CD4-positive, alpha-beta memory T cell (primary cell): Measurements from ENCODE around the gene DYNLT5. TPM values are rescaled to one million over a fixed set of nuclear protein-coding genes. Genes with fewer than 3 reads are reported as not detected.

Experiments used
- CTCF ChIA-PET: fragments of 350-600 bp; sonication (Branson Sonifier 250); formaldehyde crosslinking; loops from one replicate; lab custom pipeline; 2021; ENCODE audit warnings: inconsistent platforms; ENCODE audit not compliant: partially characterized antibody; lab: Charles Lee
- POLR2A ChIA-PET: fragments of 350-600 bp; sonication (Branson Sonifier 250); formaldehyde crosslinking; loops from one replicate; lab custom pipeline; 2021; ENCODE audit not compliant: partially characterized antibody; lab: Charles Lee
- DNase-seq, 5 donors: peaks; one replicate each; pipeline versions ENCODE4 v3.0.0 to v3.0.0-alpha.2; 2020 to 2022; ENCODE audit warnings: mixed read lengths in 1 of 5
- H3K27ac ChIP-seq: one replicate; pipeline ENCODE4 v1.7.0; 2013; ENCODE audit warnings: low read depth, low read length
- H3K27me3 ChIP-seq: 2 replicates; pipeline ENCODE4 v1.7.0; 2013; ENCODE audit warnings: mild to moderate bottlenecking, low read length, moderate library complexity; ENCODE audit not compliant: insufficient read depth
- H3K36me3 ChIP-seq: 2 replicates; pipeline ENCODE4 v1.7.0; 2013; ENCODE audit warnings: mild to moderate bottlenecking, low read length, moderate library complexity; ENCODE audit not compliant: insufficient read depth
- H3K4me1 ChIP-seq: 2 replicates; pipeline ENCODE4 v1.7.0; 2013; ENCODE audit warnings: mild to moderate bottlenecking, low read length, moderate library complexity; ENCODE audit not compliant: insufficient read depth
- H3K4me3 ChIP-seq, 2 donors: one replicate each; pipeline ENCODE4 v1.7.0; 2013; ENCODE audit warnings: low read length in 2 of 2, mild to moderate bottlenecking in 1 of 2
- H3K9me3 ChIP-seq, 2 donors: one replicate each; pipeline ENCODE4 v1.7.0; 2013; ENCODE audit warnings: low read length in 2 of 2, control low read depth in 1 of 2; ENCODE audit not compliant: control insufficient read depth in 1 of 2
- H3K27ac Mint-ChIP-seq, 7 donors: one replicate each; pipeline ENCODE4 v1.8.0; 2020 to 2021; ENCODE audit warnings: mixed read lengths in 7 of 7, mild to moderate bottlenecking in 6 of 7, inconsistent platforms in 3 of 7, moderate library complexity in 3 of 7
- H3K27me3 Mint-ChIP-seq, 2 donors: one replicate each; pipeline ENCODE4 v1.8.0; 2020 to 2021; ENCODE audit warnings: mixed read lengths in 2 of 2
- H3K36me3 Mint-ChIP-seq, 2 donors: one replicate each; pipeline ENCODE4 v1.8.0; 2020 to 2021; ENCODE audit warnings: mixed read lengths in 2 of 2, inconsistent platforms in 1 of 2, mild to moderate bottlenecking in 1 of 2
- H3K4me1 Mint-ChIP-seq, 4 donors: one replicate each; pipeline ENCODE4 v1.8.0; 2020 to 2021; ENCODE audit warnings: mixed read lengths in 4 of 4, mild to moderate bottlenecking in 1 of 4
- H3K4me3 Mint-ChIP-seq, 8 donors: one replicate each; pipeline ENCODE4 v1.8.0; 2020 to 2021; ENCODE audit warnings: mixed read lengths in 8 of 8, mild to moderate bottlenecking in 7 of 8, moderate library complexity in 6 of 8, inconsistent platforms in 3 of 8
- H3K9me3 Mint-ChIP-seq, 8 donors: one replicate each; pipeline ENCODE4 v1.8.0; 2020 to 2021; ENCODE audit warnings: mixed read lengths in 8 of 8, mild to moderate bottlenecking in 5 of 8, inconsistent platforms in 3 of 8, moderate library complexity in 1 of 8
- intact Hi-C: fragments of 100-400 bp; cut with micrococcal nuclease; formaldehyde crosslinking; loops from one replicate; pipeline ENCODE4 v1.15.1; 2023
- polyA plus RNA-seq, 2 donors: library from polyadenylated mRNA; unstranded; fragments of 300-500 nt; fragmentation: Illumina TruSeq; gene quantifications; one replicate each; pipeline ENCODE4 v1.2.3, GENCODE V29; 2021
- total RNA-seq, 2 experiments: library from RNA; stranded (reverse); gene quantifications; one replicate each; pipeline ENCODE4 v1.2.3, GENCODE V29; 2021

DYNLT5 gene
- total and polyA plus RNA-seq, 4 experiments from 2014 or later: not detected

- H3K4me1 Mint-ChIP-seq: no peaks in the 10 kb centered on the region
- CTCF ChIA-PET: no interaction called here
- no peak for DNase-seq
Measured at GRCh38 chr1:66809736-66810326, 57.6 kb downstream of the DYNLT5 start.

GRCh38 chr1:66824771-66825170 is 72.5 kb downstream of the DYNLT5 start:
- H3K9me3 Mint-ChIP-seq: peaks cover 0 to 3% (median 0%) of the 10 kb centered on the region in 8 donors
- intact Hi-C loops: no loop called here

More at GRCh38 chr1:66809736-66810326, 57.6 kb downstream of the DYNLT5 start:
- H3K36me3 Mint-ChIP-seq: no peaks in the 10 kb centered on the region
- peaks cover 0 to 6% (median 0%) of the 10 kb centered on the region in 8 donors for H3K9me3 Mint-ChIP-seq
- no peaks in the 10 kb centered on the region for H3K4me1 ChIP-seq
- H3K27ac ChIP-seq: no peak overlapping the region
- H3K27ac Mint-ChIP-seq: no peak overlapping the region
- H3K4me3 ChIP-seq: no peak overlapping the region
- intact Hi-C loops: no loop called here
- POLR2A ChIA-PET: no interaction called here
- no peaks in the 10 kb centered on the region for H3K27me3 ChIP-seq
- no peaks in the 10 kb centered on the region for H3K36me3 ChIP-seq
- H3K27me3 Mint-ChIP-seq: peaks cover 0 to 1% of the 10 kb centered on the region in 2 donors
- no peak overlapping the region for H3K4me3 Mint-ChIP-seq
- H3K9me3 ChIP-seq: no peaks in the 10 kb centered on the region

More at GRCh38 chr1:66824771-66825170, 72.5 kb downstream of the DYNLT5 start:
- no peaks in the 10 kb centered on the region for H3K4me1 ChIP-seq
- Mint-ChIP-seq H3K4me3 (no peak overlapping the region), H3K27me3 (no peaks in the 10 kb centered on the region), H3K27ac (no peak overlapping the region), H3K4me1 (no peaks in the 10 kb centered on the region), H3K36me3 (no peaks in the 10 kb centered on the region)
- no peak overlapping the region for H3K27ac ChIP-seq
- no peak overlapping the region for H3K4me3 ChIP-seq
- H3K9me3 ChIP-seq: no peaks in the 10 kb centered on the region
- H3K36me3 ChIP-seq: no peaks in the 10 kb centered on the region
- ChIA-PET CTCF (no interaction called here), POLR2A (no interaction called here)
- DNase-seq: no peak
- H3K27me3 ChIP-seq: no peaks in the 10 kb centered on the region

Other genes with a start within 250 kb of the DYNLT5 start
- not detected for gene SGIP1, start 218.3 kb upstream of the DYNLT5 start, total RNA-seq
- gene SGIP1, start 218.3 kb upstream of the DYNLT5 start, polyA plus RNA-seq: not detected
- not detected for gene INSL5, start 48.8 kb downstream of the DYNLT5 start, total RNA-seq
- not detected for gene INSL5, start 48.8 kb downstream of the DYNLT5 start, polyA plus RNA-seq
- gene DNAI4, start 172.4 kb downstream of the DYNLT5 start, total RNA-seq: 10 to 100 TPM in 1 of 2 experiments, 1 to 10 TPM in 1; 7.9 to 11.4 TPM
- gene DNAI4, start 172.4 kb downstream of the DYNLT5 start, polyA plus RNA-seq: 1 to 10 TPM; 1.3 to 2.1 TPM
- 10 to 100 TPM; 77.0 to 81.3 TPM for gene MIER1, start 172.5 kb downstream of the DYNLT5 start, total RNA-seq
- gene MIER1, start 172.5 kb downstream of the DYNLT5 start, polyA plus RNA-seq: 10 to 100 TPM; 25.5 to 41.3 TPM